ENCODE results near the gene LDHD.

- TF ChIP-seq CTCF (IDR thresholded peaks at IDR 0.05) (no peak), POLR2A (IDR thresholded peaks at IDR 0.05) (no peak)
Measured at GRCh38 chr16:75100603-75100990, 16.0 kb downstream of the LDHD start.
